CD4-positive, alpha-beta T cell treated with Interleukin-15 for 1 hour (primary cell): Measurements from ENCODE around the gene LRG1.

Source experiments
- DNase-seq: peaks from one replicate; pipeline ENCODE4 v3.0.0-alpha.2; 2020

LRG1 gene

DNA sequence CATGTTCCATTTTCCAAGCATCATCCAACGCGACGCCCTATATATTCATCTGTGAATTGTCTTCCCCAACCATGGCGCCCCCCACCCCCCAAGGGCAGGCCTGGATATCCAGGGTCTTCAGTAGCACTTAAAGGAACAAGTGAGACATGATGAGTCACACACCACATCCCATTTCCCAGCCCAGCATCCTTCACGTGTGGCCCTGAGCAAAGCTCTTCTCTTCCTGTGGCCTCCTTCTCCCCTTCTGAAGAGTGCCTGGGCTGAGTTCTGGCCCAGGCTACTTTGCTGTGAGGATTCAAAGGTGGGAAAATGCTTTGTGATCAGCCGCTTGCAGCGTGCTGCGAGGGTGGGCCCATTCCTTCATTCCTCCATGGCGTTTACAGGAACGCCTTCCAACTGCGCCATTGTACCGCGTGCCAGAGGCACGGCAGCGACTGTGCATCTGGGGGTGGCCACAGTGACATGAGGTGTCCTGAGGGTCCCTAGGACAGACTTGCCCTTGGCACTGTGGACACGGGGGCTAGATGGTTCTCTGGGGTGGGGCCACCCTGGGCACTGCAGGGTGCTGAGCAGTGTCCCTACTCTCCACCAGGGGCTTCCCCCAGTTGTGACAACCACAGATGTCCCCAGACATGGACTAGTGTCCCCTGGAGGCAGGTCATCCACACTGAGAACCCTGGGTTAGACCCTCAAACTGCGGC lies 33.2 kb downstream of the LRG1 start:
- no peak for DNase-seq

DNA sequence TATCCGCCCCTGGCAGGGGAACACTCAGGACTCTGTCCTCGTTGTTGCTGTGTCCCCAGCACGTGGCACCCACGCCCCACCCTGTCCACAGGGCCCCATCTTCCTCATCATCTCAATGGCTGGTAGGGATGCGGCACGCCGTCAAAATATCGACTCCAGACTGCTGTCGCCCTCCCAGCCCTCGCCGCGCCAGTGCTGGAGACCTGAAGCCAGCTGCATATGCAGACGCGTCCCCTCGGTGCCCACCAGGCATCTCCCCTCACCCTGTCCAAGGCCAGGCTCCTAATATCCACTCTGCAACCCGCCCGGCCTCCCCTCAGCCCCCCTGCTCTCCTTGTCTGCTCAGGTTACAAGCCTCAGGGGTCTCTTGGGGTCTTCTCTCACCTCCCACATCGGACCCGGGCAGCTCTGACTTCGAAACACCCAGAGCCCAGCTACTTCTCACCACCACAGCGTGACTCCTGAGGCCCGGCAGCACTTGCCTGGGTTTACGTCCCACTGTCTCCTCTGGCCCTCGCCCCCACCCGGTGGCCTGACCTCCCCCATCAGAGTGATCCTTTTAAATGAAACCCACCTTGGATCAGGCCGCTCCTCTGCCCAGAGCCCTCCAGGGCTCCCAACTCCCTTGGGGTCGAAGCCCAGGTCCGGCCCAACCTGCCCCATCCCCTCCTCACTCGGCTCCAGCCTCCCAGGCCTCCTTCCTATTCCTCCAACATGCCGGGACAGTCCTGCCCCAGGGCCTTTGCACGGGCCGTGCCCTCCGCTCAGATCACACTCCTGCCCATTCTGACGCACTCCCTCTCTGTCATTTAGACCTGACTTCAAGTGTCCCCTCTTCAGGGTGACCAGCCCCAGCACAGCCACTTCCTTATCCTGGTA lies 34.0 kb downstream of the LRG1 start:
- DNase-seq: no peak

DNA sequence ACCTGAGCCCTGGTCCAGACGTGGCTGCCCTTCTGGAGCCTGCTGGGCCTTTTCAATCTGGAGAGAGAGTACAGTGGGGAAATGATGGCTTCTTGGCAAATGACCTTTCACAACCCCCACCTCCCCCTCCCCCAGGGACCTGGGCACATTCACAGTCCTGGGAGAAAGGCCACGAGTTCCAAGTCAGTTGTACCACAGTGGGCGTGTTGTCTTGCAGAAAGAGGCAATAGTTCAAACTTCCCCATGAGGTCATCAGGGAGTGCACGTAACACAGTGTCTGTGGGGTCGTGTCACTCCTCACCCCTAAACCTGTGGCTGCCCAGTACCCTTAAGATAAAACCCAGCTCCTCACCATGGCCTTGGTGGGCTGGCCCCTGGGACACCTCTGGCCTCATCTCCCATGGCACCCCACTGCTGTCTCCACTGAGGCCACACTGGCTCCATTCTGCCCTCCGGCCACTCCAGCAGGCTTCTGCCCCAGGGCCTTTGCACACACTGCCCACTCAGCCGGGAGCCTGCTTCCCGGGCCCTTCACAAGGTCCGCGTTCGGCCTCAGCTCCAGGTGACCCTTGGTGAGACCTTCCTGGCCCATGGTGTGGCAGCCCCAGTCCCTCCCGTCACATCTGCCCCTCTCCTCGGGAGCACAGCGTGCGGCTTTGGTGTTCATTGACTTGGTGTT lies 34.8 kb downstream of the LRG1 start:
- DNase-seq: no peak

DNA sequence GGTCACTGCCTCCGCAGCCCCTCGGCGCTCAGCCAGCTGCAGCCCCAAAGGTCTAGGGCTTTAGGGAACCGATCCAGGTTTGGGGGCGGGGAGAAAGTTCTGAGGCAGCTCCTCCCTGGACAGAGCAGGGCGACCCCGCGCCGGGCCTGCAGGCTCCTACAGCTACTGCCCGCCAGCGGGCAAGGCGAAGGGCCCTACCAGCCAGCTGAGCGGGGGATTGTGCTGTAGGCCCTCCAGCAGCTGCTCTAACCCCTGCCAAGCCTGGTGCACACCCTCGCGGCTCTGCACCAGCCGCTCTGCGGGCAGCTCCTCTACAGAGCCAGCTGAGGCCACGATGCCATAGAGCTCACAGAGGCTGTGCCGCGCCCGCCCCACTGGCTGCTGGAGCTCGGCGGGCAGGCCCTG lies 35.5 kb downstream of the LRG1 start:
- no peak for DNase-seq

DNA sequence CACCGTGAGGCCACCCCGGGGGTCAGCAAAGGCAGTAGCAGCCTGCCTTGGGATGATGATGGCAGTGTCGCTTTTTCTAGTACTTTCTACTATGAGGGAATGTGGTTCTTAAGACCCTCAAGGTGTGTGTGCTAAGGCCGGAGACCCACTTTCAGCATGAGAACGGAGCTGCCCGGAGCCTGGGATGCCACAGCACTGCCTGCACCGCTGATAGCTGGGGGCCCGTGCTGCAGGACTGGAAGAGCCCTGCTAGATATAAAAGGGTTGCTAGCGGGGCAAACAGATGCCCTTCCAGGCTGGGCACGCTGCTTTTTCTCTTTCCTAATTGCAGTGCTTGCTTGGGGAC lies 36.0 kb downstream of the LRG1 start:
- no peak for DNase-seq

DNA sequence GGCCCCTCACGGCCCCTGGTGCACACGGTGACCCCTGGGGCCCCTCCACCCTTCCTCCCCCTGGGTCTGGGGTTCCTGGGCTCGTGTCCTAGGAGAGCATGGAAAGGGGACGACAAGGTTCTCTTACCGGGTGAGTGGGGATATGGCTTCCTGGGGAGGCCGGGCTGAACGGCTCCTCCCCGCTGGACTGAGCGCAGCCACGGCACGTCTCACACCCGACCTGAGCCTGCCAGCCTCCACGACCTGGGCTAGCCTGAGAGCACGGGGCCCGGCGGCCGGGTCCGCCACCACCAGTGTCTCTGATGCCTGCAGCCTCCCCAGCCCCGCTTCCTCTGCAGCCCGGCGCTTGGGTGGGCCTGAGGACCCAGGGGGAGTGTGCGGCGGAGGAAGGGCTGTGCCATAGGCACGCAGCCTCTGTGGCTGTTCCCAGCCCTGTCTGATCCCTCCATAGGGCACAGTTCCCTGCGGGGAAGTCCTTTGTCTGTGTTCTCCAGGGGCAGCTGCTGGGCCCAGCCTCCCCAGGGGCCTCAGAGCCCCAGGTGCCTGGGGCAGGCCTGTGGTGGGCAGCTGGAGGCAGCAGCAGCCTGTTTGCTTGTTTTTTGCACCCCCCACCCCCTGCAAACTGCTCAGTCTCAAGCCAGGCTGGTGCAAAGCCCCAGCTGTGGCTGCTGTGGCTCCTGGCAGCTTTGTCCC lies 36.6 kb downstream of the LRG1 start:
- DNase-seq: no peak

DNA sequence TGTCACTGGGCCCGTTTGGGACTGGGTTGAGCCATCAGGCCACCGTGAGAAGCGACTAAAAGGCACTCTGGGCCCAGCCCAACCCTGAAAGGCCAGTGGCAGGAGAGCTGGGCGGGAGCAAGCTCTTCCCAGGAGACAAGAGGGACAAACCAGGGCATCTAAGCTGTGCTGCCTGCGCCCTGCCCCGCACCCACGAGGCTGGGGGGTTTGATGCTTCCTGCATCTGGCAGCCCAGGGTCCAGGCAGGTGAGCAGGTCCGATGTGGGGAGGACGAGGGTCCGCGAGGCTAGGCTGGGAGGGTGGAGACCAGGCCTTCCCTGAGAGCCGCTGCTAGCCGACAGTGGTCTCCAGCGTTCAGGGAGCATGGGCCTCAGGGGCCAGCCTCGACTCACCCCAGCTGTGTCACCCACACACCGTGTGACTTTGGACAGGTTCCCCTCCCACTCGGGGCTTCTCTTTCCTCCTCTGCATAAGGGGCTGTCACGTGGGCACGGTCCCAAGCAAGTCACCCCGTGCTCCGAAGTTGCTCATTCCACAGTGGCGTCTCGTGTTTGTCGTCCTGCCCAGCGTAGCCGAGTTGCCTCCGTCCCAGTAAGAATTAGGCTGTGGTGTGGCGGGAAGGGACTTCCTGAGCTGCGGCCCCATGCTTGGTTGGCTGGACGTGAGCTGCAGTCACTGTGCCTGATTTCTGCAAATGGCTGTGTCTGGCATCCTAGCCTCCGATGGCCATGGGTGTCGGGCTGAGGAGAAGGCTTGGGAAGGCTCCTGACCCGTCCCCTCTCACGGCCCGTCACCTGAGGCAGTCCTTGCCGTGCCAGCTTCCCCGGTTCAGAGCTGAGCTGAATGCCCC lies 37.3 kb downstream of the LRG1 start:
- no peak for DNase-seq

DNA sequence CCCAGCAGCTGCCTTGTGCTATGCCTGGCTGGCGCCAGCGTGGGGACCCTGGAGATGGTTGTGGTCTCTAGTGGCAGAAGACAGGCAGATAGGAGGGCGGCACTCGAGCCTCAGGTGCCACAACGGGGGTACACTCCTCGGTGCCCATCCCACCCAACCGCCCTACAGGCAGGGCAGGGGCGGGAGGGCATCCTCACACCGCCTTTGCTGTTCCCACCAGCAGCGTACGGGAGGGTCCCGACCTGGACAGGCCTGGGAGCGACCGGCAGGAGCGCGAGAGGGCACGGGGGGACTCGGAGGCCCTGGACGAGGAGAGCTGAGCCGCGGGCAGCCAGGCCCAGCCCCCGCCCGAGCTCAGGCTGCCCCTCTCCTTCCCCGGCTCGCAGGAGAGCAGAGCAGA lies 38.1 kb downstream of the LRG1 start:
- no peak for DNase-seq

DNA sequence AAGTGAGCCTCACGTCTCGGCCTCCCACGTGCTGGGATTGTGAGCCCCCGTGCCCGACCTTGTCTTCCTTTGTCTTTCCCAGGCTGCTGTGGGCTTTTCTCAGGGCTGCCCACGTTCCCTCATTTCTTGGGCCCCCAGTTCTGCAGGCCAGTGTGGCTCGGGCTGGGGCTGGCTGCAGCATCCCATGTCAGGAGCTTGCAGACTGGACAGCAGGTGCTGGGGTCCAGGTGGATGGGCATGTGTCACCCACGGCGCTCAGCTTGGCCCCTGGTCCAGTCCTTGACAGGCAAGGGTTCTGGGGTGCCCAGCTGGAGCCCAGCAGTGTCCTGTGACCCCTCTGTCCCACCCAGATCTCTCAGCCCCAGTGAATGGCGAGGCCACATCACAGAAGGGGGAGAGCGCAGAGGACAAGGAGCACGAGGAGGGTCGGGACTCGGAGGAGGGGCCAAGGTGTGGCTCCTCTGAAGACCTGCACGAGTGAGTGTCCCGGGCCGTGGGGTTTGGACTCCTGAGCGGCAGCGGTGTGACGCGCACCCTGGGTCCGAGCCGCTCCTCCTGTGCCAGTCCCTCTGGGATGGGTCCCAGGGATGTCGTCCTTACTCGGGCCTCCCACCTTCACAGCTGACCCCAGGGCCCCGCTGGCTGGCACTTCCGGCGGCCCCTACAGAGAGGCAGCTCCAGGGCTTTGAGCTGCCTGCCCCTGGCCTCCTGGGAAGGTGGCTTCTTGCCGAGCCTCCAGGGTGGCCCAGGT lies 38.8 kb downstream of the LRG1 start:
- no peak for DNase-seq

DNA sequence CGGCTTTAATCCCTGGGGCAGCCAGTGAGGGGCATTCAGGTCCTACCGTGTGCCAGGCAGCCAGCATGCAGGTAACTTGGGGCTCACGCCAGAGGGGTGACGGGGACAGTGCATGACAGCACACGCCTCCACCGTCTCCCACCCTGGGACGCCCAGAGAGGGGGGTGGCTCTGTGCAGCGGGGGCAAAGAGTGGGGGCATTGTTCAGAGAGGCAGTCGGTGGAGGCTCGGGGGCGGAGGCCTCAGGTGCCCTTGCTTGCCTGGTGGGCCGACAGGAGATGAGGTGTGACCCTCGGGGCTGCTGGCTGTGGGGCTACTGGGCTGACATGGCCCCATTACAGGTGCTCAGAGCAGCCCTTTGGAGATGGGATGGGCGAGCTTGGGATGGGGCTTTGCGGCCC lies 40.0 kb downstream of the LRG1 start:
- DNase-seq: no peak

DNA sequence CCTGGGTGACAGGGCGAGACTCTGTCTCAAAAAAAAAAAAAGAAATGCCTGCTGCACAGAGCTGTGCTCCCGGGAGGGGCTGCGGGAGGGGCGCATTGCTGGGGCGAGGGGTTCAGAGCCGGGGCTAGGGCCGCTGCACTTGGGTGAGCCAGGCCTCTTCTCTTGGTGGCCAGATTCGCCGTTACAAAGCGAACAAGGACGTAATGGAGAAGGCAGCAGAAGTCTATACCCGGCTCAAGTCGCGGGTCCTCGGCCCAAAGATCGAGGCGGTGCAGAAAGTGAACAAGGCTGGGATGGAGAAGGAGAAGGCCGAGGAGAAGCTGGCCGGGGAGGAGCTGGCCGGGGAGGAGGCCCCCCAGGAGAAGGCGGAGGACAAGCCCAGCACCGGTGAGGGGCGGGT lies 40.5 kb downstream of the LRG1 start:
- DNase-seq: no peak

DNA sequence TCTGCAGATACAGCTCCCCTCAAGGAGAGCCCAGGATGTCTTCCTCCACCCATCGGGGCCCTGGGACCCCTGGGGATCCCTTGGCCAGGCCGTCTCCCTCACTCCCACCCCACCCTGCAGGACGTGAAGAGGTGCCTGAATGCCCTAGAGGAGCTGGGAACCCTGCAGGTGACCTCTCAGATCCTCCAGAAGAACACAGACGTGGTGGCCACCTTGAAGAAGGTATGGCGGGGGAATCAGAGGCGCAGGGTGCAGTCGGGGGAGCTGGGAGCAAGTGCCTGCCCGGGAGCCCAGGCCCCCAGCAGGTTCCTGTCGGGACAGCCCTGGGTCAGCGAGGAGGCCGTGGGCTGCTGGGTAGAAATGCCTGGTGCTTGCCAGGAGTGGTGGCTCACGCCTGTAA lies 41.1 kb downstream of the LRG1 start:
- no peak for DNase-seq

DNA sequence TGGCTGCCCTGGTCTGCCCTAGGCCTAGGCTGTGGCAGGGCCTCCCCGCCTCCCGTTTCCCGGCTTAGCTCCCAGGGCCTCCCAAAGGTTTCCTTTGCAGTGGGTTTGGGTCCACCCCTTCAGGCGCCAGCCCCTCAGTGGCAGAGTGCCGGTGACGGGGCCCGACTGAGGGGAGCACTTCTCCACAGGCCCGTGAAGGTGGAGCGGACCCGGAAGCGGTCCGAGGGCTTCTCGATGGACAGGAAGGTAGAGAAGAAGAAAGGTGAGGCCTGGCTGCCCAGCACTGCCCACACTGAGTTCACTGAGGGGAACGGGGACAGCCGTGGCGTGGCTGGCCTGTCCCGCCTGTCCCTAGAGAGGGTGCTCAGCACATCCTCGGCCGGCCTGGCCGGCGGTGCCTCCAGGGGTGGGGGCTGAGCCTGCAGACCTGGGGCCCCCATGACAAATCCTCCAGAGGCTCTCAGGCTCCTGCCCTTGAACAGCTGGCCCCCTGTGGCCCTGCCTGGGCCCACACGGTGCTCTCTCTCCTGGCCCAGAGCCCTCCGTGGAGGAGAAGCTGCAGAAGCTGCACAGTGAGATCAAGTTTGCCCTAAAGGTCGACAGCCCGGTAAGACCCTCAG lies 42.0 kb downstream of the LRG1 start:
- DNase-seq: no peak

DNA sequence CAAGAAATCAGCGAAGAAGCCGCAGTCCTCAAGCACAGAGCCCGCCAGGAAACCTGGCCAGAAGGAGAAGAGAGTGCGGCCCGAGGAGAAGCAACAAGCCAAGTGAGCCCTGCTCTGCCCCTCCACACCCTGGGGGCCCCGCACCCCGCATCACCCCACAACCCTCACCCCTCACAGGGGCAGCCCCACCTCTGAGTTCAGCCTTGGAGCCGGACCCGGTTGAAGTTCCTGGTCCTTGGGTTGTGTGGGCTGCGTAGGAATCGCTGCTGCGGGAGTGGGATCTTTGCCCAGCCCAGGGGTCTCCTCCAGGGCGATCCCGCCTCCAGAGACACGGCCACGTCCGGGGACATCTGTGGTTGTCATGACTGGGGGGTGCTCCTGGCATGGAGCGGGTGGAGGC lies 43.5 kb downstream of the LRG1 start:
- DNase-seq: no peak

DNA sequence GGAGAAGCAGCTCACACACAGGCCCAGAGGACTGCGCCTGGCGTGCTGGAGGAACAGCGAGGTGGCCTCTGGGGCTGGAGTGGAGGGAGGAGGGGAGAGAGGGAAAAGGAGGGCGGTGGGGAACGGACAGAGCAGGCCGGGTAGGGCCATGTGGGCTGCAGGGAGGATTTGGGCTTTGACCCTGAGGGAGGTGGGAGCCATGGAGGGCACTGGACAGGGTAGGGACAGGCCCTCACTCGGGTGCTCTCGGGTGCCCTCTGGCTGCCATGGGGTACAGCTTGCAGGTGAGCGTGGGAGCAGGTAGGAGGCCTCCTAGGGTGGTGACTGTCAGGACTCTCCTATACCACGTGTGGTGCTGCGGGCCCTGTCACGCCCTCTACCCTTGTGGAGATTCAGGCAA lies 44.4 kb downstream of the LRG1 start:
- DNase-seq: no peak

DNA sequence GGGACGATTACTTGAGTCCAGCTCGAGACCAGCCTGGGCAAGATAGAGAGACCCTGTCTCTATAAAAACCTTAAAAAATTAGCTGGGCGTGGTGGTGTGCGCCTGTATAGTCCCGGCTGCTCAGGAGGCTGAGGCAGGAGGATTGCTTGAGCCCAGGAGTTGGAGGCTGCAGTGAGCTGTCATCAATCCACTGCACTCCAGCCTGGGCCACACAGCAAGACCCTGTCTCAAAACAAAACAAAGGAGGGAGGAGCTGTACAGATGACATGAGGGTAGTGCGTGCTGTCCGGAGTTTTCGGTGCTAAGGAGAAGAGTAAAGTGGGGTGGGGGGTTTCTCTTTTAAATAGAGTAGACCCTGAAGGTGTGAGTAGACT lies 45.2 kb downstream of the LRG1 start:
- no peak for DNase-seq

DNA sequence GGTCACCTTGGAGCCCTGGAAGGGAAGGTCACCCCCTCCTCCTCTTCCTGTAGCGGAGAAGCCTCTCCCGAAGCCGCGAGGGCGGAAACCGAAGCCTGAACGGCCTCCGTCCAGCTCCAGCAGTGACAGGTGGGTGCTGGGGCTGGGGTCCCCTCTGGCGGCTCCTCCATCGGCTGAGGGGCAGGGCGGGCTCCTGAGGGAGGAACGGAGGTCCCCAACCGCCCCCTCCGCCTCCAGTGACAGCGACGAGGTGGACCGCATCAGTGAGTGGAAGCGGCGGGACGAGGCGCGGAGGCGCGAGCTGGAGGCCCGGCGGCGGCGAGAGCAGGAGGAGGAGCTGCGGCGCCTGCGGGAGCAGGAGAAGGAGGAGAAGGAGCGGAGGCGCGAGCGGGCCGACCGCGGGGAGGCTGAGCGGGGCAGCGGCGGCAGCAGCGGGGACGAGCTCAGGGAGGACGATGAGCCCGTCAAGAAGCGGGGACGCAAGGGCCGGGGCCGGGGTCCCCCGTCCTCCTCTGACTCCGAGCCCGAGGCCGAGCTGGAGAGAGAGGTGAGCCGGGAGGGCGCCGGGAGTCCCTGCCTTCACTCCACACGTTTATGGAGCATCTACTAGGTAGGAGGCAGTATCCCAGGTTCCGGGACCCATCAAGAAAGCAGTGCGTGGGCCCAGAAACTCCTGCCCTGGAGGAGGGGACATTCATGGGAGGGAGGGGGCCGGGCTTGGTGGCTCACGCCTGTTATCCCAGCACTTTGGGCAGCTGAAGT lies 45.7 kb downstream of the LRG1 start:
- no peak for DNase-seq

DNA sequence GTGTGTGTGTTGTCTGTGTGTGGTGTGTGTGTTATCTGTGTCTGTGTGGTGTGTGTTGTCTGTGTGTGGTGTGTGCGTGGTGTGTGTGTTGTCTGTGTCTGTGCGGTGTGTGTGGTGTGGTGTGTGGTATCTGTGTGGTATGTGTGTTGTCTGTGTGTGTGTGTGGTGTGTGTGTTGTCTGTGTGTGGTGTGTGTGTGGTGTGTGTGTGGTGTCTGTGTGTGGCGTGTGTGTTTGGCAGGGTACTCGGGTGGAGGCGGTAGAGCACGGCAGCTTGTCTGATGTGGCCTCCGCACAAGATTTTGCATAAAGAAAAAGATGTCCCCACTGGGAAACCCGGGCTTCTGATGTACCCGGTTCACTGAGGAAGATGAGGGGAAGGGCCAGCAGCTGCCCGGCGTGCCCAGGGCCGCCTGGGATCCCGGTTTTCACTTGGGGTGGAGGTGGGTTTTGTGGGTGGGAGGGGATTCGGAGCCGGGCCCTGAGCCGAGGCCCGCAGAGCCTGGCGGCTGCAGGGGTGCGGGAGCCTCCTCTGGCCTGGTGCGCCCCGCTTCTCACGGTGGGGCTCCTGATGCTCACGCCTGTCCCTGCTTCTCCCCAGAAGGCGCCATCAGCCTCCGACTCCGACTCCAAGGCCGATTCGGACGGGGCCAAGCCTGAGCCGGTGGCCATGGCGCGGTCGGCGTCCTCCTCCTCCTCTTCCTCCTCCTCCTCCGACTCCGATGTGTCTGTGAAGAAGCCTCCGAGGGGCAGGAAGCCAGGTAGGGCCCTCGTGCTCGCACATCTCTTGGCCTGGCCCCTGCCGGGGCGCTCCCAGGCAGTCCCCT lies 46.5 kb downstream of the LRG1 start:
- no peak for DNase-seq

DNA sequence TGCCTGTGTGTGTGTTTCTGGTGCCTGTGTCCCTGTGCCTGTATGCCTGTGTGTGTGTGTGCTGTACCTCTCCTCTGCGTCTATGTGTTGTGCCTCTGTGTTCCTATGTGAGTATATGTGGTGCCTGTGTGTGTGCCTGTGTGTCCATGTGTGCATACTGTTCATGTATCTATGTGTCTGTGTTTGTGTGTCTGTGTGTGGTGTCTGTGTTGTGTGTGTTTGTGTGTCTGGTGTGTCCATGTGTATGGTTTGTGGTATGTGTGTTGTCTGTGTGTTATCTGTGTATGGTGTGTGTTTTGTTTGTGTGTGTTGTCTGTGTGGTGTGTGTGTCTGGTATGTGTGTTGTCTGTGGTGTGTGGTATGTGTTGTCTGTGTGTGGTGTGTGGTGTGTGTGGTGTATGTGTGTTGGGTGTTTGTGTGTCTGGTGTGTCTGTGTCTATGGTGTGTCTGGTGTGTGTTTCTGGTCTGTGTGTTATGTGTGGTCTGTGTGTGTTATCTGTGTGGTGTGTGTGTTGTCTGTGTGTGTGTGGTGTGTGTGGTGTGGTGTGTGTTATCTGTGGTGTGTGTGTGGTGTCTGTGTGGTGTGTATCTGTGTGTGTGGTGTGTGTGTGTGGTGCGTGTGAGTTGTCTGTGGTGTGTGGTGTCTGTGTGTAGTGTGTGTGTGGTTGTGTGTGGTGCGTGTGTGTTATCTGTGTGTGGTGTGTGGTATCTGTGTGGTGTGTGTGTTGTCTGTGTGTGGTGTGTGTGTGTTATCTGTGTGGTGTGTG lies 47.3 kb downstream of the LRG1 start:
- no peak for DNase-seq
